ENCODE data around the gene TFDP2.
A peak's percentile ranks its signal among the peaks of the same experiment; 100 is the strongest.
"Not testable (repeated sequence)": the region's sequence is repeated elsewhere in the genome, so short reads cannot be mapped to it uniquely, and the experiment has no call there.

The TFDP2 gene

GRCh38 chr3:142148044-142148791, 1.1 kb downstream of the TFDP2 start:
- H3K27ac ChIP-seq = no peak overlapping the region
- TF ChIP-seq CTCF (IDR thresholded peaks at IDR 0.05) = no peak
- TF ChIP-seq ZFX (IDR thresholded peaks at IDR 0.05; ENCODE audit: borderline replicate concordance) = no peak

GRCh38 chr3:142144587-142144986, 4.8 kb downstream of the TFDP2 start:
- not testable (repeated sequence) for H3K27ac ChIP-seq

DNA sequence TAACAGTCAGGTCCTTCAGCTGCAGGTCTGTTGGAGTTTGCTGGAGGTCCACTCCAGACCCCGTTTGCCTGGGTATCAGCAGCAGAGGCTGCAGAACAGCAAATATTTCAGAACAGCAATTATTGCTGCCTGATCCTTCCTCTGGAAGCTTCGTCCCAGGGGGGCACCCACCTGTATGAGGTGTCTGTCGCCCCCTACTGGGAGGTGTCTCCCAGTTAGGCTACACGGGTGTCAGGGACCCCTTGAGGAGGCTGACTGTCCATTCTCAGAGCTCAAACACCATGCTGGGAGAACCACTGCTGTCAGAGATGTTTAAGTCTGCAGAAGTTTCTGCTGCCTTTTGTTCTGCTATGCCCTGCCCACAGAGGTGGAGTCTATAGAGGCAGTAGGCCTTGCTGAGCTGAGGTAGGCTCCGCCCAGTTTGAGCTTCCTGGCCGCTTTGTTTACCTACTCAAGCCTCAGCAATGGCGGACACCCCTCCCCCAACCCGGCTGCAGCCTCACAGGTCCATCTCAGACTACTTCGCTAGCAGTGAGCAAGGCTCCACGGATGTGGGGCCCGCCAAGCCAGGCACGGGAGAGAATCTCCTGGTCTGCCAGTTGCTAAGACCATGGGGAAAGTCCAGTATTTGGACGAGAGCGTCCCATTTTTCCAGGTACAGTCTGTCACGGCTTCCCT, 8.6 kb downstream of the TFDP2 start:
- not testable (repeated sequence) for H3K27ac ChIP-seq
- TF ChIP-seq CTCF (IDR thresholded peaks at IDR 0.05) = peak; percentile 23; the same call in 1 of the 2 replicates

- not testable (repeated sequence) for H3K27ac ChIP-seq
These were observed 12.3 kb downstream of the TFDP2 start for GRCh38 chr3:142137089-142137488.

DNA sequence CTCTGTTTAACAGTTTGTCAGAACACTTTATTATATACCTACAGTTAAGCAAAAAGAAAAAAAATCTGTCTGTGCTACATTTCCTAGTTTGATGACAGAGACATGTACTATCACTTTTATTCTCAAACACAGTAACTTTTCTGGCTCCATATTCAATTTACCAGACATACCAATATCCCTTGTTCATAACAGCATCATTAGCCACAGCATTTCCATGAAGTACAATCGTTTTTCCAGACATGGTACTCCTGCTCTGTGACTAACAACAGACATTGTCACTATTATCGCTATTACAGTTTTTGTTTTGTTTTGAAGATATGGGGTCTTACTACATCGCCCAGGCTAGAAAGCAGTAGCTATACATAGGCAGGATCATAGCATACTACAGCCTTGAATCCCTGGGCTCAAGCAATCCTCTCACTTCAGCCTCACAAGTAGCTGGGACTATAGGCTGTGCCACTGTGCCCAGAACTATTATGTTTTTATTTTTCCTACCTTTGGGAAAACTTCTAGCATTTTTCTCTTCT, 14.5 kb downstream of the TFDP2 start:
- H3K27ac ChIP-seq = no peak overlapping the region
- no peak for TF ChIP-seq ZFX (IDR thresholded peaks at IDR 0.05; ENCODE audit: borderline replicate concordance)
- no peak for TF ChIP-seq CTCF (IDR thresholded peaks at IDR 0.05)

DNA sequence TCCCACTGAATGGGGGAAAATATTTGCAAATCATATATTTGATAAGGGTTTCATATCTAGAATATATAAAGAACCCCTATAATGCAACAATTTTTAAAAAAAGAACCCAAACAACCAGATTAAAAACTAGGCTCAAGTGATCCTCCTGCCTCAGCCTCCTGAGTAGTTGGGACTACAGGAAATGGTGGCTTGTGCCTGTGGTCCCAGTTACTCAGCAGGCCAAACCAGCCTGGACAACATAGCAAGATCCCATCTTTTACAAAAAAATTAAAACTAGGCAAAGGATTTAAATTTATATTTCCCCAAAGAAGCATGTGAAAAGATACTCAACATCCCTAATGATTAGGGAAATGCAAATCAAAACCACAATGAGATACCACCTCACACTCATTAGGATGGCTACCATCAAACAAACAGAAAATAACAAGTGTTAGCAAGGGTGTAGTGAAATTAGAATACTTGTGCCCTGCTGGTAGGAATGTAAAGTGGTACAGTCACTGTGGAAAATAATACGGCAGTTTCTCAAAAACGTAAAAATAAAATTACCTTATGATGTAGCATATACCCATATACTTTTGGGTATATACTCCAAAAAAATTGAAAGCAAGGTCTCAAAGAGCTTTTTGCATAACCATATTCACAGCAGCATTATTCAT, 19.7 kb downstream of the TFDP2 start:
- no peak overlapping the region for H3K27ac ChIP-seq
- TF ChIP-seq CTCF (IDR thresholded peaks at IDR 0.05) (no peak), ZFX (IDR thresholded peaks at IDR 0.05; ENCODE audit: borderline replicate concordance) (no peak)

DNA sequence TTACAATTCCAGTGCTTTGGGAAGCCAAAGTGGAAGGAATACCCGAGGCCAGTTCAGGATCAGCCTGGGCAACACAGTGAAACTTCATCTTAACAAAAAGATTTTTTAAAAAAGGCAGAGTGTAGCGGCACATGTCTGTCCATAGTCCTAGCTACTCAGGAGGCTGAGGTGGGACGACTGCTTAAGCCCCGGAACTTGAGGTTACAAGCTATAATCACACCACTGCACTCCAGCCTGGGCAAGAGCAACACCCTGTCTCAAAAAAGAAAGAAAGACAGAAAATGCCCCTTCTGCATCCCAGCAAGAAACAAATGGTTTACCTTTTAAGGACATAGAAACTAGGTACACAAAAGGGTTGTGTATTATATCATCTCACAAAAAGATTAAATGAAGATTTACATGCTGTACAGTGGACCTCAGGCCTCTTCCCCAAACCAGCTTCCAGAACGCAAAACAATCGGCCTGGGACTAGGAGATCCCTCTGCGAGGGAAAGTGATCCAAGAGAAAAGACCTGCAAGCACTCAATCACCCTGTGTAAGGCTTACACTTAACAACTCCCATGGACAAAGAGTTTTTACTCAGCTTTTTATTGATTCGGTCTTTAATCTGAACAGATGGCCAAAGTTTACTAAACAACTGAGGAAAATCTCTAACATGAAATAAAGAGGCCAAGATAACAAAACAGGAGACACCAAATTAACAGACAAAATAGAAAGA, 21.2 kb downstream of the TFDP2 start:
- no peak overlapping the region for H3K27ac ChIP-seq

More for the DNA sequence above, 21.2 kb downstream of the TFDP2 start:
- TF ChIP-seq ZFX (IDR thresholded peaks at IDR 0.05; ENCODE audit: borderline replicate concordance) (no peak), CTCF (IDR thresholded peaks at IDR 0.05) (no peak)

Measured in 22Rv1 (cell line).